Neuronal stem cell (in vitro differentiated cells): ENCODE measurements around the gene ARL10.

Experiments used
- DNase-seq: peaks from one replicate; pipeline ENCODE4 v3.0.0-alpha.2; 2013; ENCODE audit warnings: low spot score
- H2AFZ ChIP-seq: one replicate; pipeline ENCODE4 v1.6.1; 2013; ENCODE audit warnings: mild to moderate bottlenecking, low read length, inconsistent platforms
- H2AK5ac ChIP-seq: 2 replicates; pipeline ENCODE4 v1.6.1; 2013; ENCODE audit warnings: low read depth, mild to moderate bottlenecking, inconsistent platforms, low read length, moderate library complexity, mixed read lengths
- H2BK120ac ChIP-seq: 2 replicates; pipeline ENCODE4 v1.6.1; 2013; ENCODE audit warnings: low read depth, mild to moderate bottlenecking, inconsistent platforms, low read length, moderate library complexity, mixed read lengths
- H2BK12ac ChIP-seq: one replicate; pipeline ENCODE4 v1.6.1; 2013; ENCODE audit warnings: low read length, inconsistent platforms
- H2BK15ac ChIP-seq: 2 replicates; pipeline ENCODE4 v1.6.1; 2013; ENCODE audit warnings: mild to moderate bottlenecking, low read length, inconsistent platforms, mixed read lengths
- H2BK5ac ChIP-seq: one replicate; pipeline ENCODE4 v1.6.1; 2013; ENCODE audit warnings: inconsistent platforms, mild to moderate bottlenecking, low read length, moderate library complexity
- H3K14ac ChIP-seq: one replicate; pipeline ENCODE4 v1.6.1; 2013; ENCODE audit warnings: low read length, inconsistent platforms
- H3K18ac ChIP-seq: 2 replicates; pipeline ENCODE4 v1.6.1; 2013; ENCODE audit warnings: low read length, inconsistent platforms
- H3K23ac ChIP-seq: 2 replicates; pipeline ENCODE4 v1.6.1; 2013; ENCODE audit warnings: low read depth, mild to moderate bottlenecking, mixed read lengths, low read length, inconsistent platforms; ENCODE audit not compliant: poor library complexity
- H3K27ac ChIP-seq: replicated peaks from 3 replicates; pipeline ENCODE4 v1.5.1; 2013; ENCODE audit warnings: low read length, inconsistent platforms
- H3K27me3 ChIP-seq, 3 experiments: 2 replicates each; pipeline ENCODE4 v1.6.1; 2013; ENCODE audit warnings: low read length in 3 of 3, mild to moderate bottlenecking in 2 of 3, inconsistent platforms in 1 of 3, low read depth in 1 of 3, mixed read lengths in 1 of 3, moderate library complexity in 1 of 3; ENCODE audit not compliant: control insufficient read depth in 3 of 3, insufficient read depth in 3 of 3
- H3K36me3 ChIP-seq, 2 donors: replicated peaks in 1 of 2; 2 replicates each; pipeline ENCODE4 v1.6.1; 2013; ENCODE audit warnings: low read length in 2 of 2; ENCODE audit not compliant: control insufficient read depth in 2 of 2, insufficient read depth in 2 of 2
- H3K4ac ChIP-seq: 2 replicates; pipeline ENCODE4 v1.6.1; 2013; ENCODE audit warnings: inconsistent platforms, mild to moderate bottlenecking, low read length, moderate library complexity
- H3K4me1 ChIP-seq, 2 donors: 1 replicate in 1 of 2; 2 replicates in 1 of 2; pipeline ENCODE4 v1.6.1; 2013; ENCODE audit warnings: low read length in 2 of 2, low read depth in 1 of 2; ENCODE audit not compliant: control insufficient read depth in 2 of 2, insufficient read depth in 1 of 2
- H3K4me2 ChIP-seq: one replicate; pipeline ENCODE4 v1.6.1; 2013; ENCODE audit warnings: mild to moderate bottlenecking, low read length, inconsistent platforms; ENCODE audit not compliant: insufficient read depth, poor library complexity, severe bottlenecking
- H3K4me3 ChIP-seq, 2 donors: 2 replicates each; pipeline ENCODE4 v1.5.1; 2013; ENCODE audit warnings: low read length in 2 of 2, mild to moderate bottlenecking in 2 of 2, inconsistent platforms in 1 of 2, moderate library complexity in 1 of 2
- H3K79me1 ChIP-seq: one replicate; pipeline ENCODE4 v1.6.1; 2013; ENCODE audit warnings: low read depth, mild to moderate bottlenecking, inconsistent platforms, low read length, moderate library complexity
- H3K9ac ChIP-seq: one replicate; pipeline ENCODE4 v1.6.1; 2013; ENCODE audit warnings: mild to moderate bottlenecking, low read depth, low read length, inconsistent platforms; ENCODE audit not compliant: poor library complexity
- H3K9me3 ChIP-seq, 2 donors: replicated peaks in 1 of 2; 2 replicates each; pipeline versions ENCODE3 to v1.6.1; 2013; ENCODE audit warnings: low read length in 2 of 2, mild to moderate bottlenecking in 2 of 2, inconsistent platforms in 1 of 2, low read depth in 1 of 2, mixed read lengths in 1 of 2, moderate library complexity in 1 of 2; ENCODE audit not compliant: control insufficient read depth in 2 of 2, insufficient read depth in 1 of 2
- H4K8ac ChIP-seq: one replicate; pipeline ENCODE4 v1.6.1; 2013; ENCODE audit warnings: low read depth, mild to moderate bottlenecking, inconsistent platforms, low read length, moderate library complexity
- H4K91ac ChIP-seq: one replicate; pipeline ENCODE4 v1.6.1; 2013; ENCODE audit warnings: low read length, low read depth, mild to moderate bottlenecking, inconsistent platforms; ENCODE audit not compliant: poor library complexity
- WGBS, 2 donors: extraction: QIAGEN DNeasy Blood & Tissue Kit; methylation state at CpG; one replicate each; pipeline ENCODE4 v1.1.7; 2013; ENCODE audit warnings: missing lambda C conversion rate in 2 of 2, mixed read lengths in 1 of 2; ENCODE audit not compliant: insufficient read length in 2 of 2, insufficient replicate concordance in 1 of 2; ENCODE audit errors: extremely low coverage in 2 of 2; 5-methylcytosine and 5-hydroxymethylcytosine counted together

Gene ARL10

DNA sequence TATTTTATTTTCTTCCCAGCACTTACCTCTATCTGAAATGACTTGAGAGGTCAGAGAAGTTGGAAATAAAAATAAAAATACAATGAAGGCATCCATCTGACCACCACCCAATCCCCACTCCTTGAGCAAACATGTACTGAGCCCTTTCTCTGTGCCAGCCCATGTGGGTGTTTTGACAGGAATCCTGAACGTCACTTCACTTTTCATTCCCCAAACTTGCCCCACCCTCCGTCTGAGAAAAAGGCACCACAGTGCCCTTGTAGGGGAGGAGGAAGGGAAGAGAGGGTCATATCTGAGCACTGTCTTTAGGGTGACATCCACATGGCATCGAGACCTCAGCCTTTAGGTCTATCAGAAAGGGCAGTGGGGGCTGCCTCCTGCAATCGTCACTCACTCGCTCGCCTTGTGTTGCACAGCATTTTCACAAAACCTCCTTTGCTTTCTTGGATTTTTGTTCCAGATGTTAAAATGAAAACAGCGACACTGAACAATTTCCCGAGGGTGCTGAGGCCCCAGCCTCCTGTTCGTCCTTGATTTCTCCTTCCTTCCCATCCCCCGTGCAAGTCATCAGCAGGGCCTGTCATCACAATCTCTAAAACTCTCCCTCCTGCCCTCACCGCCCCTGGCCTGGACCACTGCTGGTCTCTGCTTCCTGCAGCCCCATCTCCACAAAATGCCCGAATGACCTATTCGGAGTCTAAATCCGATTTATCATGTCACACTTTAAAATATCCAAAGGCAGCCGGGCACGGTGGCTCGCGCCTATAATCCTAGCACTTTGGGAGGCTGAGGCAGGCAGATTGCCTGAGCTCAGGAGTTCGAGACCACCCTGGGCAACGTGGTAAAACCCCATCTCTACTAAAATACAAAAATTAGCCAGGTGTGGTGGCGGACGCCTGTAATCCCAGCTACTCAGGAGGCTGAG, 36.3 kb downstream of the ARL10 start:
- Histone ChIP-seq H3K18ac (no peak overlapping the region), H3K4me3 (no peak overlapping the region), H2BK120ac (no peak overlapping the region), H4K8ac (no peak overlapping the region), H3K4me1 (peaks cover 0 to 2% of the 10 kb centered on the region in 2 donors), H3K36me3 (peaks cover 2 to 7% of the 10 kb centered on the region in 2 donors), H3K4ac (no peak overlapping the region), H3K9ac (no peak overlapping the region), H3K4me2 (no peak overlapping the region), H2BK5ac (no peak overlapping the region), H3K79me1 (peaks cover 2% of the 10 kb centered on the region), H3K9me3 (no peaks in the 10 kb centered on the region), H4K91ac (no peak overlapping the region), H2AK5ac (no peak overlapping the region), H3K27me3 (no peaks in the 10 kb centered on the region), H3K27ac (no peak overlapping the region), H2BK15ac (no peak overlapping the region), H3K23ac (no peak overlapping the region), H2AFZ (no peak overlapping the region), H2BK12ac (no peak overlapping the region), H3K14ac (no peak overlapping the region)
- no peak for DNase-seq
- no CpG with 5 or more reads among the region's 22 CpGs for WGBS, 2 donors

DNA sequence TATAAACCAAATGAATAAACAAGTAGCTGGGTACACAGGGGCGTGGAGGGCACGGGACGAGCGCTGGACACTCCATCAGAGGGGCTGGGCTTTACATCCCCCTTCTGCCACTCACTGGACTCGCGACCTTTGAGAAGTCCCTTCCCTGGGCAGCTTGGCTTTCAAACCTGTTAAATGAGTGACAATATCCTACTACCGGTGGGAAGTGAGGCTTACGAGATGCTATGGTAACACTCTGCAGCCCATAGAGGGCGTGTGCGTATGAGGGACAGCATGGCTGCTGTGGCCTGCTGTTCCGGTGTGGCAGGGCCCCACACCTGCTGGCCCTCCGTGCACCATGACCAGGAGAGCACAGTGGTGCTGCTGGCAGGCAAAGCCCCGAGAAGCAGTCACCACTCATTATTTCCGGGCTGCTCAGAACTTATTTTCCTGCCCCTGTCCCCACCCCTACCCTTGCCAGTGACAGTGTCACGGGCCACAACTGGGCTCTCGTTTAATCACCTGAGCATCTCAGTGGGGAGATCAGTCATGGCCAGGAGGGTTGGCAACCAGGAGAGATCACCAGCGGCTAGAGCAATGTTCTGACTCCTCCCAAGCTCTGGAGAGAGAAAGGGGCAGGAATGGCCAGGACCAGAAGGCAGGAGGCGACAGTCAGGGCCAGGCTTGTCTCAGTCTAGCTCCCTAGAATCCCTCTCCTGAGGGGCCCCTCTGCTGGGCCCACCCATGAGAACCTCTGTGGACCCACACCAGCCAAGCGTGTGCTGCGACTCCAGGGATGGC, 40.6 kb downstream of the ARL10 start:
- Histone ChIP-seq H3K27me3 (no peaks in the 10 kb centered on the region), H2BK12ac (no peak overlapping the region), H2BK120ac (no peak overlapping the region), H3K4ac (no peak overlapping the region), H3K4me3 (no peak overlapping the region), H3K36me3 (peaks cover 1 to 13% of the 10 kb centered on the region in 2 donors), H4K91ac (no peak overlapping the region), H3K18ac (no peak overlapping the region), H3K4me1 (peaks cover 0 to 2% of the 10 kb centered on the region in 2 donors), H2AFZ (no peak overlapping the region), H2BK15ac (no peak overlapping the region), H3K4me2 (no peak overlapping the region), H3K9me3 (no peaks in the 10 kb centered on the region), H3K27ac (no peak overlapping the region), H4K8ac (peak overlapping the region; percentile 30), H3K79me1 (no peaks in the 10 kb centered on the region), H2BK5ac (no peak overlapping the region), H2AK5ac (no peak overlapping the region), H3K14ac (no peak overlapping the region), H3K23ac (no peak overlapping the region), H3K9ac (no peak overlapping the region)
- no CpG with 5 or more reads among the region's 20 CpGs for WGBS, 2 donors
- DNase-seq: no peak

DNA sequence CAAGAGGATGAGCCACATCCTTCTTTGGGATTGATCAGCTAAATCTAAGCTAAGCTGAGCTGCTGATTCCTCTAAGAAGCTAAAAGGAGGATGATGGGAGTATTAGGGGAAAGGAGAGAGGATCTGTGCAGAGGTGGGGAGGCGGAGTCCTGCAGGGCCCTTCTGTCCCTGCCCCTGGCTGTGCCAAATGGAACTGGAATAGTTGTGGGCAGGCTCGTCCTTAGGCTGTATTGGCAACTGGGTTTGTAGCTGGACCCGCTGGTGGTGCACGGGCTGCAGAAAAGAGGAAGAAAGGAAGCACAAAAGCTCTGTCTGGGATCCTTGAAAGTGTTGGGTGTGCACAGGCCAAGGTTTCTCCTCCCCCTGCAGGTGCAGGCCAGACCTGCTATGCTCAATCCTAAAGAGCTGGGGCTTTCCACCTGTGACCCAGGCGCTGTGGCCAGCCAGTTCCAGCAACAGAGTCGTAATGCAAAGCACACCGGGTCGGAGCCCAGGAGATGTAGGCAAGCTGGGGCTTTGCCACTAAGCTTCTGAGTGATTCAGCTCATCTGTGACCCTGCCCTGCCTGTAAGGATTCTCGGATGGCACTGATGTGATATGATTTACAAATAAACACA, 41.3 kb downstream of the ARL10 start:
- Histone ChIP-seq H3K27me3 (no peaks in the 10 kb centered on the region), H3K36me3 (peaks cover 1 to 13% of the 10 kb centered on the region in 2 donors), H3K9ac (no peak overlapping the region), H3K18ac (no peak overlapping the region), H3K4me3 (no peak overlapping the region), H3K14ac (no peak overlapping the region), H3K79me1 (no peaks in the 10 kb centered on the region), H2BK120ac (no peak overlapping the region), H2AFZ (no peak overlapping the region), H2BK15ac (no peak overlapping the region), H4K8ac (no peak overlapping the region), H2BK12ac (no peak overlapping the region), H3K4ac (no peak overlapping the region), H3K4me1 (peaks cover 0 to 2% of the 10 kb centered on the region in 2 donors), H3K4me2 (no peak overlapping the region), H2BK5ac (no peak overlapping the region), H4K91ac (no peak overlapping the region), H3K9me3 (no peaks in the 10 kb centered on the region), H3K23ac (no peak overlapping the region), H2AK5ac (no peak overlapping the region), H3K27ac (no peak overlapping the region)
- WGBS, 2 donors: no CpG with 5 or more reads among the region's 9 CpGs
- DNase-seq: no peak
